ENCODE measurements around the gene MAD1L1. TPM values are rescaled to one million over a fixed set of nuclear protein-coding genes. Genes with fewer than 3 reads are reported as not detected.

MAD1L1 gene
- total RNA-seq, 4 donors from 2014 or later: 21.0 to 49.7 (median 29.8) TPM

- TF ChIP-seq CTCF (IDR thresholded peaks at IDR 0.05; ENCODE audit: low read depth): no peak
Observed at GRCh38 chr7:1942243-1942940, 290.4 kb downstream of the MAD1L1 start.

- TF ChIP-seq CTCF (IDR thresholded peaks at IDR 0.05; ENCODE audit: low read depth): no peak
Observed at GRCh38 chr7:1941464-1942242, 291.1 kb downstream of the MAD1L1 start.

- no peak for TF ChIP-seq CTCF (IDR thresholded peaks at IDR 0.05; ENCODE audit: low read depth)
Observed at GRCh38 chr7:1940863-1941262, 291.9 kb downstream of the MAD1L1 start.

- TF ChIP-seq CTCF (IDR thresholded peaks at IDR 0.05; ENCODE audit: low read depth): no peak
Observed at GRCh38 chr7:1940402-1940786, 292.4 kb downstream of the MAD1L1 start.

GRCh38 chr7:1939434-1940401, 293.0 kb downstream of the MAD1L1 start:
- no peak for TF ChIP-seq CTCF (IDR thresholded peaks at IDR 0.05; ENCODE audit: low read depth)

- no peak for TF ChIP-seq CTCF (IDR thresholded peaks at IDR 0.05; ENCODE audit: low read depth)
Observed at GRCh38 chr7:1938788-1939433, 293.8 kb downstream of the MAD1L1 start.
